SU-DHL-6 (cell line): ENCODE measurements around the gene HSD17B7.

Experiments
- CTCF ChIP-seq: fragments of 200-600 bp; sonication (generic); IDR thresholded peaks from one replicate; pipeline ENCODE4 v1.5.1; 2017; ENCODE audit warnings: antibody characterized with exemption, mild to moderate bottlenecking, low read length, moderate library complexity; ENCODE audit not compliant: insufficient read depth, poor library complexity, severe bottlenecking
- EZH2phosphoT487 ChIP-seq: fragments of 200-600 bp; sonication (generic), shearing (Covaris generic); conservative IDR thresholded peaks from 2 replicates; pipeline ENCODE4 v1.6.1; 2018; ENCODE audit warnings: mild to moderate bottlenecking, antibody characterized with exemption, low read length, moderate library complexity, mixed read lengths

- TF ChIP-seq CTCF (no peak), EZH2phosphoT487 (no peak)
Observed at GRCh38 chr1:162756523-162756922, 34.0 kb upstream of the HSD17B7 start.
